GM12878 (cell line): ENCODE results near the gene EI24. TPM values are rescaled to one million over a fixed set of nuclear protein-coding genes. Genes with fewer than 3 reads are reported as not detected.

Source experiments
- ATAC-seq: fragments of 200-7000 bp; cut with Tn5 transposase; 3 replicates; pipeline ENCODE4 v1.9.1; 2020; ENCODE audit warnings: mild to moderate bottlenecking, moderate library complexity
- BruUV-seq: library from RNA; stranded (reverse); fragments of 400-500 nt; replicated peaks from 2 replicates; lab custom pipeline; 2021; lab: Mats Ljungman, UMichigan
- CTCF ChIA-PET: fragments of 300-600 bp; sonication (Branson Sonifier 250); formaldehyde crosslinking; extraction: SDS; loops from one replicate; lab custom pipeline; 2021; ENCODE audit warnings: inconsistent platforms; lab: Yijun Ruan, JAX
- POLR2A ChIA-PET: fragments of 350-600 bp; formaldehyde crosslinking; extraction: SDS; loops from one replicate; lab custom pipeline; 2021; ENCODE audit warnings: inconsistent platforms; lab: Charles Lee
- RAD21 ChIA-PET: fragments of 300-600 bp; sonication (Branson Sonifier 250); formaldehyde crosslinking; loops from one replicate; lab custom pipeline; 2023; ENCODE audit warnings: antibody characterized with exemption; ENCODE audit not compliant: unreplicated experiment; lab: Charles Lee
- SMC1A ChIA-PET: fragments of 300-600 bp; sonication (Branson Sonifier 250); formaldehyde crosslinking; loops from one replicate; lab custom pipeline; 2023; ENCODE audit not compliant: unreplicated experiment, uncharacterized antibody; lab: Charles Lee
- DNase-seq: peaks from one replicate; pipeline ENCODE4 v3.0.0-alpha.2; 2011; ENCODE audit warnings: low read depth, low spot score
- FAIRE-seq: peaks from 3 replicates; lab custom pipeline; 2011; peaks lifted over from hg19 to GRCh38; lab: Jason Lieb, UNC
- H2AFZ ChIP-seq: 2 replicates; pipeline ENCODE4 v1.6.0; 2011; ENCODE audit warnings: low read depth, low read length, control low read depth; ENCODE audit not compliant: control insufficient read depth
- H3K27ac ChIP-seq: 2 replicates; pipeline ENCODE4 v1.5.1; 2011; ENCODE audit warnings: control low read depth; ENCODE audit not compliant: control insufficient read depth, insufficient read depth
- H3K27me3 ChIP-seq, 2 experiments: replicated peaks in 1 of 2; 2 replicates each; pipeline versions ENCODE4 v1.6.0 to v1.6.1; 2011; ENCODE audit warnings: low read length in 1 of 2; ENCODE audit not compliant: control insufficient read depth in 2 of 2, insufficient read depth in 2 of 2
- H3K36me3 ChIP-seq, 2 experiments: 2 replicates each; pipeline ENCODE4 v1.5.1; 2011; ENCODE audit warnings: low read length in 1 of 2; ENCODE audit not compliant: control insufficient read depth in 2 of 2, insufficient read depth in 2 of 2
- H3K4me1 ChIP-seq: 2 replicates; pipeline ENCODE4 v1.6.1; 2011; ENCODE audit warnings: mild to moderate bottlenecking, low read length, moderate library complexity, mixed read lengths; ENCODE audit not compliant: control insufficient read depth, insufficient read depth
- H3K4me2 ChIP-seq: 2 replicates; pipeline ENCODE4 v1.6.0; 2011; ENCODE audit warnings: control low read depth; ENCODE audit not compliant: control insufficient read depth, insufficient read depth
- H3K4me3 ChIP-seq: fragments of 200-600 bp; sonication (generic); 2 replicates; pipeline ENCODE4 v1.5.1; 2016
- H3K79me2 ChIP-seq: 2 replicates; pipeline ENCODE4 v1.6.0; 2011; ENCODE audit warnings: low read length; ENCODE audit not compliant: control insufficient read depth, insufficient read depth
- H3K9ac ChIP-seq: 2 replicates; pipeline ENCODE4 v1.8.0; 2011; ENCODE audit warnings: low read length, control low read depth, mixed read lengths; ENCODE audit not compliant: control insufficient read depth, insufficient read depth
- H3K9me3 ChIP-seq: replicated peaks from 3 replicates; pipeline ENCODE4 v1.5.1; 2011; ENCODE audit warnings: mild to moderate bottlenecking, low read length; ENCODE audit not compliant: control insufficient read depth, insufficient read depth
- H4K20me1 ChIP-seq: 2 replicates; pipeline ENCODE4 v1.6.0; 2011; ENCODE audit not compliant: control insufficient read depth, insufficient read depth
- CBFB ChIP-seq: IDR thresholded peaks from 2 replicates; pipeline ENCODE4 v1.6.1; 2016; ENCODE audit warnings: antibody characterized with exemption, low read depth
- NR2C1 ChIP-seq: fragments of 450-650 bp; IDR thresholded peaks from 2 replicates; pipeline ENCODE4 v1.6.1; 2017; ENCODE audit warnings: antibody characterized with exemption, mild to moderate bottlenecking, moderate library complexity
- SREBF1 ChIP-seq: IDR thresholded peaks from 2 replicates; pipeline ENCODE4 v1.6.1; 2012; ENCODE audit warnings: mild to moderate bottlenecking, low read length
- TCF7 ChIP-seq: IDR thresholded peaks from 2 replicates; pipeline ENCODE4 v1.6.1; 2014; ENCODE audit warnings: antibody characterized with exemption, borderline replicate concordance
- ZNF24 ChIP-seq: fragments of 450-650 bp; IDR thresholded peaks from 2 replicates; pipeline ENCODE4 v1.6.1; 2017; ENCODE audit warnings: antibody characterized with exemption, mild to moderate bottlenecking
- WGBS: methylation state at CpG from one replicate; pipeline ENCODE4 v1.1.6; 2016; ENCODE audit warnings: low lambda C conversion rate; ENCODE audit not compliant: insufficient replicate concordance, insufficient coverage; ENCODE audit errors: missing lambda C conversion rate; 5-methylcytosine and 5-hydroxymethylcytosine counted together
- in situ Hi-C: fragments of 300-500 bp; cut with MboI; formaldehyde crosslinking; loops from 9 replicates; pipeline ENCODE4 v1.14.3; 2018; ENCODE audit warnings: mixed read lengths
- intact Hi-C: fragments of 100-400 bp; cut with micrococcal nuclease; formaldehyde crosslinking; loops from one replicate; pipeline ENCODE4 v1.14.2; 2022; ENCODE audit not compliant: unreplicated experiment
- polyA plus RNA-seq, 11 experiments: library from polyadenylated mRNA; depleted of rRNA in 4 of 11; unstranded in 6 of 11; stranded (reverse) in 5 of 11; fragments of >200 nt; fragmentation: Nextera tagmentation in 4 of 11; fragmentation: Illumina TruSeq in 1 of 11; extraction: Ambion mirVana in 4 of 11; extraction: Trizol in 1 of 11; gene quantifications; 1 replicate in 1 of 11; 2 replicates in 10 of 11; pipeline versions ENCODE4 v1.2.1 to v1.2.3, GENCODE V29; 2011 to 2016; ENCODE audit warnings: inconsistent platforms in 2 of 11, missing spikeins in 2 of 11, low read depth in 1 of 11
- total RNA-seq, 4 experiments: library from RNA; depleted of rRNA in 3 of 4; stranded (reverse); fragments of >200 nt in 3 of 4; fragmentation: Illumina TruSeq in 1 of 4; extraction: Trizol in 1 of 4; gene quantifications; 2 replicates each; pipeline versions ENCODE4 v1.2.1 to v1.2.3, GENCODE V29; 2013 to 2021
- TF ChIP-seq, protein P1 (sequence below): fragments of 450-650 bp; IDR thresholded peaks from 2 replicates; pipeline ENCODE4 v1.6.1; 2017; ENCODE audit warnings: mild to moderate bottlenecking, low read depth, inconsistent platforms; ENCODE audit not compliant: poor library complexity, severe bottlenecking
- TF ChIP-seq, protein P2 (sequence below): fragments of 450-650 bp; IDR thresholded peaks from 2 replicates; pipeline ENCODE4 v1.6.1; 2017; ENCODE audit warnings: mild to moderate bottlenecking

EI24 gene
- total and polyA plus RNA-seq, 10 of the 15 experiments (the other 5 are each of a cell fraction or from before 2014, with no cell fraction given), result 20.3 to 127 (median 70.4) TPM

DNA sequence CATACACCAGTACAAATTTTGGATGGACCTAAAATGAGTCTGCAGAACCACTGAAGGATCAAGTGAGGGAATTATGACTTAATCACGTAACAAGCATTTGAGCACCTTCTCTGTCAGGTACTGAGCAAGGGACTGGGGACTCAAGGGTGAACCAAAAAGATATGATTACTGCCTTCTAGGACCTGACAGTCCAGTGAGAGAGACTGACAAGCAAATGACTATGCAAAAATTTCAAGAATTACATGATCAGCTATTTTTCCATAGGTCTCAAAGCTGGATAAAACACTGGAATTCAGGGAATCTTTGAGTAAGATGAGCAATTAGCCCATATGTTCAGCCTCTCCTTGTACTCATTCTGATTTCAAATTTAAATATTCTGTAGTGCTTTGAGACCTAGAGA lies 18.2 kb downstream of the EI24 start:
- SMC1A ChIA-PET, result interaction anchor here (0.8 to 1.3 kb wide), 2 partner anchors 10 to 11 kb away, joined by 3 to 4 read pairs; no protein-coding TSS in a partner anchor
- H3K4me3 ChIP-seq, result no peak overlapping the region

More for the DNA sequence above, 18.2 kb downstream of the EI24 start:
- ChIA-PET POLR2A (no interaction called here), CTCF (interaction anchor here (0.6 to 1.0 kb wide), 3 partner anchors 18 to 136 kb away, joined by 3 to 4 read pairs (median 3); partner anchors contain the start of gene EI24), RAD21 (no interaction called here)
- no peaks in the 10 kb centered on the region for H3K27me3 ChIP-seq
- H3K4me1 ChIP-seq, result no peaks in the 10 kb centered on the region
- BruUV-seq, result no TSS peak
- no peak for DNase-seq
- intact Hi-C loops (no loop called here), in situ Hi-C loops (no loop called here)
- H2AFZ ChIP-seq, result no peak overlapping the region
- no peak overlapping the region for H3K27ac ChIP-seq
- TF ChIP-seq CBFB (no peak), ZNF24 (no peak), SREBF1 (no peak), NR2C1 (no peak), TCF7 (no peak)
- TF ChIP-seq, protein P1, sequence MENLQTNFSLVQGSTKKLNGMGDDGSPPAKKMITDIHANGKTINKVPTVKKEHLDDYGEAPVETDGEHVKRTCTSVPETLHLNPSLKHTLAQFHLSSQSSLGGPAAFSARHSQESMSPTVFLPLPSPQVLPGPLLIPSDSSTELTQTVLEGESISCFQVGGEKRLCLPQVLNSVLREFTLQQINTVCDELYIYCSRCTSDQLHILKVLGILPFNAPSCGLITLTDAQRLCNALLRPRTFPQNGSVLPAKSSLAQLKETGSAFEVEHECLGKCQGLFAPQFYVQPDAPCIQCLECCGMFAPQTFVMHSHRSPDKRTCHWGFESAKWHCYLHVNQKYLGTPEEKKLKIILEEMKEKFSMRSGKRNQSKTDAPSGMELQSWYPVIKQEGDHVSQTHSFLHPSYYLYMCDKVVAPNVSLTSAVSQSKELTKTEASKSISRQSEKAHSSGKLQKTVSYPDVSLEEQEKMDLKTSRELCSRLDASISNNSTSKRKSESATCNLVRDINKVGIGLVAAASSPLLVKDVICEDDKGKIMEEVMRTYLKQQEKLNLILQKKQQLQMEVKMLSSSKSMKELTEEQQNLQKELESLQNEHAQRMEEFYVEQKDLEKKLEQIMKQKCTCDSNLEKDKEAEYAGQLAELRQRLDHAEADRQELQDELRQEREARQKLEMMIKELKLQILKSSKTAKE, result no peak
- TF ChIP-seq, protein P2, sequence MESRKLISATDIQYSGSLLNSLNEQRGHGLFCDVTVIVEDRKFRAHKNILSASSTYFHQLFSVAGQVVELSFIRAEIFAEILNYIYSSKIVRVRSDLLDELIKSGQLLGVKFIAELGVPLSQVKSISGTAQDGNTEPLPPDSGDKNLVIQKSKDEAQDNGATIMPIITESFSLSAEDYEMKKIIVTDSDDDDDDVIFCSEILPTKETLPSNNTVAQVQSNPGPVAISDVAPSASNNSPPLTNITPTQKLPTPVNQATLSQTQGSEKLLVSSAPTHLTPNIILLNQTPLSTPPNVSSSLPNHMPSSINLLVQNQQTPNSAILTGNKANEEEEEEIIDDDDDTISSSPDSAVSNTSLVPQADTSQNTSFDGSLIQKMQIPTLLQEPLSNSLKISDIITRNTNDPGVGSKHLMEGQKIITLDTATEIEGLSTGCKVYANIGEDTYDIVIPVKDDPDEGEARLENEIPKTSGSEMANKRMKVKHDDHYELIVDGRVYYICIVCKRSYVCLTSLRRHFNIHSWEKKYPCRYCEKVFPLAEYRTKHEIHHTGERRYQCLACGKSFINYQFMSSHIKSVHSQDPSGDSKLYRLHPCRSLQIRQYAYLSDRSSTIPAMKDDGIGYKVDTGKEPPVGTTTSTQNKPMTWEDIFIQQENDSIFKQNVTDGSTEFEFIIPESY, result no peak
- H4K20me1 ChIP-seq, result no peaks in the 10 kb centered on the region
- no peak overlapping the region for H3K4me2 ChIP-seq
- no peak overlapping the region for H3K9ac ChIP-seq
- FAIRE-seq, result no peak
- WGBS, result 100% methylated on average over 1 of the region's 1 CpG
- no peaks in the 10 kb centered on the region for H3K9me3 ChIP-seq
- no peak for ATAC-seq
- H3K79me2 ChIP-seq, result peaks cover 8% of the 10 kb centered on the region
- H3K36me3 ChIP-seq, result peaks cover 0 to 7% of the 10 kb centered on the region in 2 experiments
